H1 (cell line): ENCODE measurements around the gene PGLYRP1. TPM values are rescaled to one million over a fixed set of nuclear protein-coding genes. Genes with fewer than 3 reads are reported as not detected.

Experiments used
- BCL11A ChIP-seq, 2 experiments: IDR thresholded peaks; one replicate each; pipeline ENCODE4 v1.6.1; 2011; ENCODE audit warnings: low read depth in 2 of 2, low read length in 2 of 2, mild to moderate bottlenecking in 2 of 2
- CBX5 ChIP-seq: fragments of 300-800, 300-1000 bp; sonication (generic); IDR thresholded peaks from 2 replicates; pipeline ENCODE4 v1.7.1; 2016; ENCODE audit warnings: antibody characterized with exemption, low read length, low read depth
- CEBPB ChIP-seq: IDR thresholded peaks from 2 replicates; pipeline ENCODE4 v1.6.1; 2012; ENCODE audit warnings: low read depth, low read length
- CHD2 ChIP-seq: IDR thresholded peaks from 2 replicates; pipeline ENCODE4 v1.6.1; 2012; ENCODE audit warnings: low read length, improper control_type of control experiment
- CTCF ChIP-seq, 3 experiments: IDR thresholded peaks; 1 replicate in 2 of 3; 2 replicates in 1 of 3; pipeline versions ENCODE4 v1.5.1 to v1.6.1; 2011; ENCODE audit warnings: low read length in 3 of 3, mild to moderate bottlenecking in 3 of 3, inconsistent platforms in 2 of 3, low read depth in 1 of 3, moderate library complexity in 1 of 3; ENCODE audit not compliant: insufficient read depth in 1 of 3; ENCODE audit errors: control extremely low read depth in 1 of 3
- E2F6 ChIP-seq: IDR thresholded peaks from 2 replicates; pipeline ENCODE4 v1.6.1; 2012; ENCODE audit warnings: inconsistent platforms
- HDAC2 ChIP-seq, 2 experiments: fragments of 300-600 bp in 1 of 2; sonication (generic) in 1 of 2; IDR thresholded peaks; 2 replicates each; pipeline ENCODE4 v1.6.1; 2011 to 2012; ENCODE audit warnings: low read depth in 2 of 2, low read length in 2 of 2, mild to moderate bottlenecking in 2 of 2, moderate library complexity in 2 of 2, borderline replicate concordance in 1 of 2, inconsistent platforms in 1 of 2
- HDAC6 ChIP-seq: IDR thresholded peaks from one replicate; pipeline ENCODE4 v1.7.1; 2012; ENCODE audit warnings: low read depth, mild to moderate bottlenecking, inconsistent platforms, low read length, moderate library complexity
- JUND ChIP-seq: IDR thresholded peaks from 2 replicates; pipeline ENCODE4 v1.6.1; 2011; ENCODE audit warnings: mild to moderate bottlenecking, improper control_type of control experiment, low read length
- KDM1A ChIP-seq: fragments of 200-600, 300-600 bp; sonication (generic); IDR thresholded peaks from 2 replicates; pipeline ENCODE4 v1.7.1; 2016; ENCODE audit warnings: mild to moderate bottlenecking, low read length, borderline replicate concordance
- MAX ChIP-seq: IDR thresholded peaks from 2 replicates; pipeline ENCODE4 v1.6.1; 2012; ENCODE audit warnings: inconsistent platforms
- NANOG ChIP-seq: IDR thresholded peaks from 2 replicates; pipeline ENCODE4 v1.6.1; 2011; ENCODE audit warnings: low read length, low read depth, mild to moderate bottlenecking, inconsistent platforms; ENCODE audit not compliant: insufficient read depth, poor library complexity, severe bottlenecking
- NRF1 ChIP-seq: IDR thresholded peaks from 2 replicates; pipeline ENCODE4 v1.6.1; 2011; ENCODE audit warnings: mild to moderate bottlenecking, low read depth, low read length, improper control_type of control experiment
- PHF8 ChIP-seq: fragments of 200-600 bp; sonication (generic); conservative IDR thresholded peaks from 2 replicates; pipeline ENCODE4 v1.7.1; 2012; ENCODE audit warnings: low read depth, mild to moderate bottlenecking, inconsistent platforms, low read length, moderate library complexity
- POU5F1 ChIP-seq: IDR thresholded peaks from 2 replicates; pipeline ENCODE4 v1.6.1; 2011; ENCODE audit warnings: low read depth, mild to moderate bottlenecking, low read length, moderate library complexity
- RFX5 ChIP-seq: IDR thresholded peaks from 2 replicates; pipeline ENCODE4 v1.6.1; 2011; ENCODE audit warnings: low read depth, low read length, improper control_type of control experiment, borderline replicate concordance
- RXRA ChIP-seq: IDR thresholded peaks from 2 replicates; pipeline ENCODE4 v1.6.1; 2011; ENCODE audit warnings: low read depth, mild to moderate bottlenecking, low read length, moderate library complexity; ENCODE audit not compliant: insufficient read depth
- SP1 ChIP-seq: IDR thresholded peaks from 2 replicates; pipeline ENCODE4 v1.6.1; 2011; ENCODE audit warnings: low read depth, low read length
- TAF1 ChIP-seq: IDR thresholded peaks from 2 replicates; pipeline ENCODE4 v1.6.1; 2011; ENCODE audit warnings: mild to moderate bottlenecking, low read depth, low read length
- TBP ChIP-seq: IDR thresholded peaks from 2 replicates; pipeline ENCODE4 v1.6.1; 2011; ENCODE audit warnings: low read depth, low read length, improper control_type of control experiment
- TCF12 ChIP-seq: IDR thresholded peaks from 2 replicates; pipeline ENCODE4 v1.6.1; 2011; ENCODE audit warnings: low read depth, mild to moderate bottlenecking, low read length
- YY1 ChIP-seq: IDR thresholded peaks from 2 replicates; pipeline ENCODE4 v1.6.1; 2011; ENCODE audit warnings: low read depth, mild to moderate bottlenecking, low read length
- polyA plus RNA-seq, 7 experiments: library from polyadenylated mRNA; depleted of rRNA in 3 of 7; stranded (reverse) in 5 of 7; unstranded in 2 of 7; fragments of >200 nt in 5 of 7; fragments of 200-250 nt in 2 of 7; gene quantifications; 1 replicate in 5 of 7; 2 replicates in 1 of 7; 4 replicates in 1 of 7; pipeline versions ENCODE4 v1.2.1 to v1.2.3, GENCODE V29; 2011 to 2013; ENCODE audit warnings: missing spikeins in 2 of 7, mixed read lengths in 2 of 7
- total RNA-seq: library from RNA; stranded (reverse); fragmentation: NEBNext Ultra II Directional; extraction: Animal tissue kit (Norgen Biotek cat#: 25700); gene quantifications from 2 replicates; pipeline ENCODE4 v1.2.1, GENCODE V29; 2021

Gene PGLYRP1
- total and polyA plus RNA-seq, 2 of the 8 experiments (the other 6 are each of a cell fraction or from before 2014, with no cell fraction given), result not detected

- TF ChIP-seq E2F6, result no peak
- peak; percentile 94 for TF ChIP-seq CHD2
- no peak for TF ChIP-seq RFX5
- no peak for TF ChIP-seq CEBPB
- TF ChIP-seq BCL11A (IDR thresholded peaks at IDR 0.05; ENCODE audit: low read depth in 2 of 2, low read length in 2 of 2), result no peak
- no peak for TF ChIP-seq TCF12
- TF ChIP-seq HDAC2 (IDR thresholded peaks at IDR 0.05; ENCODE audit: borderline replicate concordance in 1 of 2, low read depth in 2 of 2, low read length in 2 of 2), result 0 out of 4 replicates have a peak, but pooled peaks have one; percentile 9 to 24
- no peak for TF ChIP-seq YY1
- TF ChIP-seq CTCF (IDR thresholded peaks at IDR 0.05; ENCODE audit: control extremely low read depth in 1 of 3, insufficient read depth in 1 of 3, low read depth in 1 of 3, low read length in 3 of 3), result no peak
- peak; percentile 72 for TF ChIP-seq PHF8
- peak; percentile 51 for TF ChIP-seq TBP
- TF ChIP-seq RXRA, result no peak
- no peak for TF ChIP-seq HDAC6
- TF ChIP-seq NRF1, result peak; percentile 83
- no peak for TF ChIP-seq NANOG
- TF ChIP-seq POU5F1, result no peak
- TF ChIP-seq SP1, result peak; percentile 99
- TF ChIP-seq JUND, result no peak
- no peak for TF ChIP-seq KDM1A
- TF ChIP-seq TAF1, result peak; percentile 72
- TF ChIP-seq CBX5, result no peak
- TF ChIP-seq MAX, result peak; percentile 93
These were observed 27.7 kb downstream of the PGLYRP1 start, which contains the start of gene CCDC61 (continued) for GRCh38 chr19:45994998-45995714.
